Astrocyte (in vitro differentiated cells and primary cell): ENCODE measurements around the gene CTNND2.

Source experiments
- CTCF ChIP-seq: IDR thresholded peaks from 2 replicates; pipeline ENCODE4 v1.5.1; 2011; ENCODE audit warnings: low read depth, mild to moderate bottlenecking, inconsistent platforms, low read length, moderate library complexity; ENCODE audit not compliant: insufficient read depth
- EZH2 ChIP-seq: IDR thresholded peaks from 2 replicates; pipeline ENCODE4 v1.6.1; 2012; ENCODE audit warnings: mild to moderate bottlenecking, low read length, inconsistent platforms; ENCODE audit not compliant: insufficient read depth

GRCh38 chr5:11084111-11084510, 820.1 kb downstream of the CTNND2 start:
- TF ChIP-seq CTCF, result no peak
- TF ChIP-seq EZH2, result no peak
